Common myeloid progenitor, CD34-positive (primary cell): ENCODE measurements around the gene ELOVL7.

Experiments used
- CTCF ChIA-PET: fragments of 350-600 bp; sonication (Branson Sonifier 250); formaldehyde crosslinking; loops from one replicate; lab custom pipeline; 2021; ENCODE audit warnings: antibody characterized with exemption; lab: Charles Lee
- POLR2A ChIA-PET: fragments of 350-600 bp; sonication (Branson Sonifier 250); formaldehyde crosslinking; loops from one replicate; lab custom pipeline; 2021; ENCODE audit warnings: antibody characterized with exemption; lab: Charles Lee
- DNase-seq, 3 donors: peaks; one replicate each; pipeline versions ENCODE4 v3.0.0 to v3.0.0-alpha.2; 2013
- H3K27ac ChIP-seq, 2 experiments: 1 replicate in 1 of 2; 2 replicates in 1 of 2; pipeline ENCODE4 v1.7.0; 2013; ENCODE audit warnings: inconsistent platforms in 2 of 2, low read length in 2 of 2, mild to moderate bottlenecking in 2 of 2, low read depth in 1 of 2, moderate library complexity in 1 of 2; ENCODE audit not compliant: severe bottlenecking in 2 of 2, insufficient read depth in 1 of 2, poor library complexity in 1 of 2
- H3K27me3 ChIP-seq, 5 experiments: replicated peaks in 2 of 5; 1 replicate in 3 of 5; 2 replicates in 2 of 5; pipeline versions ENCODE4 v1.6.1 to v1.7.0; 2013; ENCODE audit warnings: low read length in 4 of 5, mild to moderate bottlenecking in 2 of 5, moderate library complexity in 2 of 5, inconsistent platforms in 1 of 5; ENCODE audit not compliant: insufficient read depth in 5 of 5, control insufficient read depth in 4 of 5
- H3K36me3 ChIP-seq, 4 experiments: 1 replicate in 2 of 4; 2 replicates in 2 of 4; pipeline versions ENCODE4 v1.6.1 to v1.7.0; 2013; ENCODE audit warnings: low read length in 3 of 4, control low read depth in 1 of 4, mild to moderate bottlenecking in 1 of 4; ENCODE audit not compliant: control insufficient read depth in 4 of 4, insufficient read depth in 4 of 4
- H3K4me1 ChIP-seq, 4 experiments: 1 replicate in 3 of 4; 2 replicates in 1 of 4; pipeline versions ENCODE4 v1.6.1 to v1.7.1; 2013; ENCODE audit warnings: low read length in 3 of 4, mild to moderate bottlenecking in 3 of 4, control low read depth in 1 of 4, inconsistent platforms in 1 of 4, moderate library complexity in 1 of 4; ENCODE audit not compliant: control insufficient read depth in 4 of 4, insufficient read depth in 4 of 4; ENCODE audit errors: control extremely low read depth in 1 of 4
- H3K4me3 ChIP-seq, 7 experiments: 1 replicate in 4 of 7; 2 replicates in 3 of 7; pipeline versions ENCODE4 v1.5.1 to v1.7.0; 2013; ENCODE audit warnings: mild to moderate bottlenecking in 7 of 7, low read length in 6 of 7, moderate library complexity in 6 of 7, inconsistent platforms in 2 of 7, low read depth in 2 of 7, control low read depth in 1 of 7; ENCODE audit not compliant: insufficient read depth in 4 of 7, control insufficient read depth in 1 of 7; ENCODE audit errors: extremely low read depth in 1 of 7
- H3K9me3 ChIP-seq, 5 experiments: 1 replicate in 4 of 5; 2 replicates in 1 of 5; pipeline versions ENCODE4 v1.6.1 to v1.7.1; 2013; ENCODE audit warnings: low read length in 4 of 5, mild to moderate bottlenecking in 2 of 5, inconsistent platforms in 1 of 5, low read depth in 1 of 5, moderate library complexity in 1 of 5; ENCODE audit not compliant: control insufficient read depth in 4 of 5, insufficient read depth in 2 of 5; ENCODE audit errors: control extremely low read depth in 1 of 5
- whole genome bisulfite sequencing: methylation state at CpG from one replicate; pipeline ENCODE4 v1.1.5; 2013; ENCODE audit not compliant: insufficient coverage; 5-methylcytosine and 5-hydroxymethylcytosine counted together

The ELOVL7 gene

GRCh38 chr5:60835554-60835953 is 8.5 kb downstream of the ELOVL7 start:
- ChIA-PET POLR2A (interaction anchor here (0.7 kb wide), 1 partner anchor 36 kb away, joined by 3 read pairs; no protein-coding TSS in a partner anchor), CTCF (interaction anchor here (1.1 to 1.9 kb wide), 2 partner anchors 14 to 157 kb away, joined by 3 to 4 read pairs; no protein-coding TSS in a partner anchor)
- Histone ChIP-seq H3K9me3 (no peaks in the 10 kb centered on the region), H3K4me1 (peaks cover 0 to 6% (median 0%) of the 10 kb centered on the region in 4 experiments), H3K27ac (no peak overlapping the region), H3K27me3 (no peaks in the 10 kb centered on the region), H3K4me3 (no peak overlapping the region), H3K36me3 (no peaks in the 10 kb centered on the region)
- 100% methylated on average over 1 of the region's 5 CpGs for WGBS
- no peak for DNase-seq

GRCh38 chr5:60833520-60833919 is 10.5 kb downstream of the ELOVL7 start:
- H3K4me3 ChIP-seq: no peak overlapping the region
- no peaks in the 10 kb centered on the region for H3K36me3 ChIP-seq
- peaks cover 0 to 11% (median 0%) of the 10 kb centered on the region in 4 experiments for H3K4me1 ChIP-seq
- CTCF ChIA-PET: interaction anchor here (0.7 to 1.9 kb wide), 2 partner anchors 12 to 165 kb away, joined by 3 to 4 read pairs; no protein-coding TSS in a partner anchor
- no peak for DNase-seq
- H3K27ac ChIP-seq: no peak overlapping the region
- no peaks in the 10 kb centered on the region for H3K9me3 ChIP-seq
- H3K27me3 ChIP-seq: no peaks in the 10 kb centered on the region
- POLR2A ChIA-PET: no interaction called here

GRCh38 chr5:60830581-60831127 is 13.4 kb downstream of the ELOVL7 start:
- H3K27ac ChIP-seq: no peak overlapping the region
- no peak for DNase-seq
- H3K36me3 ChIP-seq: no peaks in the 10 kb centered on the region
- ChIA-PET POLR2A (no interaction called here), CTCF (no interaction called here)
- H3K27me3 ChIP-seq: no peaks in the 10 kb centered on the region
- no peaks in the 10 kb centered on the region for H3K9me3 ChIP-seq
- no peak overlapping the region for H3K4me3 ChIP-seq
- peaks cover 0 to 8% (median 3%) of the 10 kb centered on the region in 4 experiments for H3K4me1 ChIP-seq

- H3K27ac ChIP-seq: no peak overlapping the region
Measured at GRCh38 chr5:60829490-60830266, 14.4 kb downstream of the ELOVL7 start.

GRCh38 chr5:60827201-60827600 is 16.9 kb downstream of the ELOVL7 start:
- no CpG with 5 or more reads among the region's 1 CpG for WGBS
- H3K4me1 ChIP-seq: peaks cover 0 to 10% (median 3%) of the 10 kb centered on the region in 4 experiments
- ChIA-PET POLR2A (no interaction called here), CTCF (interaction anchor here (1.6 kb wide), 1 partner anchor 11 kb away, joined by 5 read pairs; no protein-coding TSS in a partner anchor)
- H3K27me3 ChIP-seq: no peaks in the 10 kb centered on the region
- H3K4me3 ChIP-seq: no peak overlapping the region
- no peaks in the 10 kb centered on the region for H3K9me3 ChIP-seq
- H3K27ac ChIP-seq: no peak overlapping the region
- H3K36me3 ChIP-seq: no peaks in the 10 kb centered on the region
- DNase-seq: no peak

More at GRCh38 chr5:60829490-60830266, 14.4 kb downstream of the ELOVL7 start:
- POLR2A ChIA-PET: no interaction called here
- 50% methylated on average over 1 of the region's 2 CpGs for WGBS
- DNase-seq: peak in 2 of 3 donors; percentile 6 to 12
- CTCF ChIA-PET: no interaction called here
- Histone ChIP-seq H3K4me1 (peaks cover 0 to 8% (median 3%) of the 10 kb centered on the region in 4 experiments), H3K9me3 (no peaks in the 10 kb centered on the region), H3K27me3 (no peaks in the 10 kb centered on the region), H3K36me3 (no peaks in the 10 kb centered on the region), H3K4me3 (no peak overlapping the region)

- CTCF ChIA-PET: interaction anchor here (1.6 kb wide), 1 partner anchor 11 kb away, joined by 5 read pairs; no protein-coding TSS in a partner anchor
- H3K27ac ChIP-seq: no peak overlapping the region
- H3K9me3 ChIP-seq: no peaks in the 10 kb centered on the region
- no peaks in the 10 kb centered on the region for H3K36me3 ChIP-seq
- H3K4me1 ChIP-seq: peaks cover 0 to 16% (median 5%) of the 10 kb centered on the region in 4 experiments
- DNase-seq: peak in 2 of 3 donors; percentile 9
- no peaks in the 10 kb centered on the region for H3K27me3 ChIP-seq
- POLR2A ChIA-PET: no interaction called here
- H3K4me3 ChIP-seq: no peak overlapping the region
Measured at GRCh38 chr5:60826653-60827052, 17.4 kb downstream of the ELOVL7 start.

GRCh38 chr5:60823574-60823973 is 20.5 kb downstream of the ELOVL7 start:
- no peak for DNase-seq
- Histone ChIP-seq H3K36me3 (no peaks in the 10 kb centered on the region), H3K27ac (no peak overlapping the region), H3K4me3 (no peak overlapping the region), H3K9me3 (no peaks in the 10 kb centered on the region), H3K27me3 (no peaks in the 10 kb centered on the region), H3K4me1 (peaks cover 5 to 29% (median 15%) of the 10 kb centered on the region in 4 experiments)
- POLR2A ChIA-PET: no interaction called here
- WGBS: 100% methylated on average over 1 of the region's 1 CpG
- CTCF ChIA-PET: no interaction called here
